Activated CD4-positive, alpha-beta T cell treated with anti-CD3 and anti-CD28 coated beads for 24 hours (primary cell): ENCODE data around the gene SPEN.
A peak's percentile ranks its signal among the peaks of the same experiment; 100 is the strongest.
"Not testable (repeated sequence)": the region's sequence is repeated elsewhere in the genome, so short reads cannot be mapped to it uniquely, and the experiment has no call there.

Experiments used
- DNase-seq, 2 donors: peaks; one replicate each; pipeline ENCODE4 v3.0.0-alpha.2; 2020; ENCODE audit warnings: low read depth in 2 of 2

The SPEN gene

GRCh38 chr1:15959827-15960446 is 112.4 kb downstream of the SPEN start:
- DNase-seq: no peak

- no peak for DNase-seq
These were observed 113.3 kb downstream of the SPEN start for GRCh38 chr1:15960808-15961207.

- DNase-seq: no peak
These were observed 114.0 kb downstream of the SPEN start for GRCh38 chr1:15961492-15961891.

- no peak for DNase-seq
These were observed 114.7 kb downstream of the SPEN start for GRCh38 chr1:15962176-15962575.

- no peak for DNase-seq
These were observed 115.3 kb downstream of the SPEN start for GRCh38 chr1:15962671-15963362.

GRCh38 chr1:15963363-15963967 is 116.0 kb downstream of the SPEN start:
- DNase-seq: no peak

- no peak for DNase-seq
These were observed 116.6 kb downstream of the SPEN start for GRCh38 chr1:15963968-15964648.

- no peak for DNase-seq
These were observed 117.8 kb downstream of the SPEN start for GRCh38 chr1:15965228-15965767.

GRCh38 chr1:15966081-15966955 is 118.8 kb downstream of the SPEN start:
- DNase-seq: peak; percentile 69

GRCh38 chr1:15966956-15967344 is 119.4 kb downstream of the SPEN start:
- no peak for DNase-seq

GRCh38 chr1:15968172-15968571 is 120.7 kb downstream of the SPEN start:
- no peak for DNase-seq

GRCh38 chr1:15969321-15969880 is 121.9 kb downstream of the SPEN start:
- DNase-seq: no peak

GRCh38 chr1:15970911-15971310 is 123.4 kb downstream of the SPEN start:
- no peak for DNase-seq

- no peak for DNase-seq
These were observed 124.9 kb downstream of the SPEN start for GRCh38 chr1:15972409-15972808.

- no peak for DNase-seq
These were observed 126.3 kb downstream of the SPEN start for GRCh38 chr1:15973772-15974171.

- no peak for DNase-seq
These were observed 127.3 kb downstream of the SPEN start for GRCh38 chr1:15974855-15975254.

GRCh38 chr1:15975358-15975804 is 127.9 kb downstream of the SPEN start:
- peak; percentile 58 to 67 for DNase-seq

- peak; percentile 93 to 94 for DNase-seq
These were observed 128.5 kb downstream of the SPEN start, which contains the start of gene ZBTB17 for GRCh38 chr1:15975805-15976680. Gene ZBTB17, minus strand, starts transcription at chr1:15976101. Its CDS starts 27,606 bp downstream, at chr1:15948495.

GRCh38 chr1:15977947-15978346 is 130.4 kb downstream of the SPEN start:
- not testable (repeated sequence) for DNase-seq

- DNase-seq: no peak
These were observed 134.2 kb downstream of the SPEN start for GRCh38 chr1:15981679-15982078.
